Activated T-helper 2 cell treated with anti-CD3 and anti-CD28 coated beads, Interferon-gamma antibody, Interleukin-2, Interleukin-4, amounts not matched to agents 10 μg/mL and 5 μg/mL and 100 μg/mL, durations not matched to agents 14 hours and 24 hours and 36 hours (primary cell): Measurements from ENCODE around the gene MVB12A. TPM values are rescaled to one million over a fixed set of nuclear protein-coding genes. Genes with fewer than 3 reads are reported as not detected.
A peak's percentile ranks its signal among the peaks of the same experiment; 100 is the strongest.

Source experiments
- DNase-seq: peaks from one replicate; pipeline ENCODE4 v3.0.0; 2021; ENCODE audit warnings: low spot score
- H3K27ac Mint-ChIP-seq: one replicate; pipeline ENCODE4 v1.8.0; 2021; ENCODE audit warnings: mixed read lengths
- H3K27me3 Mint-ChIP-seq: one replicate; pipeline ENCODE4 v1.8.0; 2021; ENCODE audit warnings: low read depth, mixed read lengths
- H3K36me3 Mint-ChIP-seq: one replicate; pipeline ENCODE4 v1.8.0; 2021; ENCODE audit warnings: low read depth, mixed read lengths
- H3K4me1 Mint-ChIP-seq: one replicate; pipeline ENCODE4 v1.8.0; 2021; ENCODE audit warnings: low read depth, mixed read lengths
- H3K4me3 Mint-ChIP-seq: one replicate; pipeline ENCODE4 v1.8.0; 2021; ENCODE audit warnings: low read depth, mild to moderate bottlenecking, moderate library complexity, mixed read lengths
- H3K9me3 Mint-ChIP-seq: one replicate; pipeline ENCODE4 v1.8.0; 2021; ENCODE audit warnings: mixed read lengths
- intact Hi-C: fragments of 100-400 bp; cut with micrococcal nuclease; formaldehyde crosslinking; loops from one replicate; pipeline ENCODE4 v1.15.1; 2023
- total RNA-seq: library from RNA; stranded (reverse); gene quantifications from 2 replicates; pipeline ENCODE4 v1.2.3, GENCODE V29; 2022

The MVB12A gene
- total RNA-seq, 1 donor from 2014 or later = 41.1 TPM

- Mint-ChIP-seq H3K4me3 (no peak overlapping the region), H3K4me1 (no peaks in the 10 kb centered on the region), H3K27ac (no peak overlapping the region)
Measured at GRCh38 chr19:17436094-17436873, 16.4 kb downstream of the MVB12A start.

GRCh38 chr19:17436874-17437267, 17.0 kb downstream of the MVB12A start:
- Mint-ChIP-seq H3K4me1 (no peaks in the 10 kb centered on the region), H3K27me3 (no peaks in the 10 kb centered on the region), H3K36me3 (no peaks in the 10 kb centered on the region), H3K4me3 (no peak overlapping the region), H3K9me3 (no peaks in the 10 kb centered on the region), H3K27ac (no peak overlapping the region)
- intact Hi-C loops = no loop called here
- no peak for DNase-seq

More at GRCh38 chr19:17436094-17436873, 16.4 kb downstream of the MVB12A start:
- no peaks in the 10 kb centered on the region for H3K36me3 Mint-ChIP-seq
- no peaks in the 10 kb centered on the region for H3K27me3 Mint-ChIP-seq
- no peak for DNase-seq
- intact Hi-C loops = no loop called here
- no peaks in the 10 kb centered on the region for H3K9me3 Mint-ChIP-seq

DNA sequence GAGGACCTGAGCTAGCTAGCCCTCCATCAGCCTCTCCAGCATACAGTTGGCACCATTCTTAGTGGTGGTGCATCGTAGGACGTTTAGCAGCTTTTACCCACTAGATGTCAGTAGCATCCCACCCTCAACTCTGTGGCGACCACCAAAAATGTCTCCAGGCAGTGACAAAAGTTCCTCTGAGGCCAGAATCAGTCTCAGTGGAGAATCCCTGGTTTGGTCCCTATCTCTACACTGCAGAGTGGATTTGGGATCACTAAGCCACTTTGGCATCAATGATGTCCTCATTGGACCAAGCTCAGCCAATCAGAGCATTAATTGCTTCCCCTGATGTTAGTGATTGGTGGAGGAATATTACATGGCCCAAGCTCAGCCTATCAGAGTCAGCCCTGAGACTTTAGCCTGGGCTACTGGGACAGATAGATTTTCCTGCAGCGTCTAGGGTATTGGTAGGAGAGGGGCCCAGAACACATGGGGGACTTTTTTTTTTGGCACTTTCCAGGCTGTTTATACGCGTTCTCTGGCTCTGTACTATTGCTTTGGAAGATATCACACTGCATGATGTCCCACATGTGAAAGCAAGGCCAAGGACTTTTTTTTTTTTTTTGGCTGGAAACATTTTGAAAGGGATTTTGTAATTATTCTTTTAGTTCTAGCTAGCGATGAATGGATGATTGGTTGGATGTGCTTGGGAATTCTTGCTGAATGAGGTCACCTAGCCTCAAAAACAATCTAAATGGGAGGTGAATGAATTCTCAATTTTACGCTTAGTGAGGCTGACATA, 21.6 kb downstream of the MVB12A start:
- no peaks in the 10 kb centered on the region for H3K27me3 Mint-ChIP-seq
- no peaks in the 10 kb centered on the region for H3K9me3 Mint-ChIP-seq
- no peak overlapping the region for H3K27ac Mint-ChIP-seq
- H3K4me3 Mint-ChIP-seq = no peak overlapping the region
- intact Hi-C loops = no loop called here
- H3K36me3 Mint-ChIP-seq = no peaks in the 10 kb centered on the region
- DNase-seq = no peak
- no peaks in the 10 kb centered on the region for H3K4me1 Mint-ChIP-seq

DNA sequence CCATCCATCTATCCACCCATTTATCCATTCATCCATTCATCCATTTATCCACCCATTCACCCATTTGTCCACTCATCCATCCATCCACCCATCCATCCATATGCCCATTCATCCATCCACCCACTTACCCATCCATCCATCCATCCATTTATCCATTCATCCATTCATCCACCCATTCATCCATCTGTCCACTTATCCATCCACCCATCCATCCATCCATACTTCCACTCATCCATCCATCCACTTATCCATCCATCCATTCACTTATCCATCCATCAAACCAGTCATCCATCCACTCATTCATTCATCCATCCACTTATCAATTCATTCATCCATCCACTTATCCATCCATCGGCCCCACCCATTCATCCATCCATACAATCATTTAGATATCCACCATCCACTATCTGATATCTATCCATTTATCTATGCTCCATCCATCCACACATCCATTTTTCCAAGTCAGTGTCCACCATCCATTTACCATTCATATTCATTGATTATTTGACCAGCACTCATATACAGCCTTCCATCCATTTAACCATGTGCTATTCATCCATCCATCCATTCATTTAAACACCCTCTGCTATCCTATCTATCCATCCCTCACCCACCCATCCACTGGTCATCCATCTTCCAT, 25.8 kb downstream of the MVB12A start:
- Mint-ChIP-seq H3K27ac (no peak overlapping the region), H3K27me3 (peaks cover 14% of the 10 kb centered on the region), H3K4me1 (peaks cover 9% of the 10 kb centered on the region), H3K36me3 (no peaks in the 10 kb centered on the region), H3K4me3 (no peak overlapping the region), H3K9me3 (peaks cover 4% of the 10 kb centered on the region)
- no peak for DNase-seq
- intact Hi-C loops = no loop called here

DNA sequence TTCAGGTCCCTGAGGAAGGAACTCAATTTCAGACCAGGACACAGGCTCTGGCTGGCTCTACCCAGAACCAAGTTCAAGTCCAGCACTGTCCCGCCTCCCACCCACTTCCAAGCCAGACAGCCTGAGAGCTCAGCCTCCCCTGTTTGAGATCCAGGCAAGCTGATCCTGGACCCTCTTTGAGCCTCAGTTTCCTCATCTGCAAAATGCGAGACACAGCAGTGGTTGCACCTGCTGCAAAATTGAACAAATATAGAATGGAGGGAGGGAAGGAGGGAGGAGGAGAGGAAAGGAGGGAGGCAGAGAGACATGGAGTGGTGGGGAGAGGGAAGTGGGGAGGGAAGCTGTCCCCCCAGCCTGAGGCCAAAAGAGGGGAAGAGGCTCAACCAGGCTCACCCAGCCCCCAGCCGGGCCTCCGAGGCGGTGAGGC, 27.9 kb downstream of the MVB12A start:
- intact Hi-C loops = no loop called here
- Mint-ChIP-seq H3K4me3 (no peak overlapping the region), H3K36me3 (no peaks in the 10 kb centered on the region), H3K27me3 (peaks cover 14% of the 10 kb centered on the region), H3K9me3 (peaks cover 4% of the 10 kb centered on the region), H3K4me1 (peaks cover 12% of the 10 kb centered on the region), H3K27ac (no peak overlapping the region)
- DNase-seq = no peak

DNA sequence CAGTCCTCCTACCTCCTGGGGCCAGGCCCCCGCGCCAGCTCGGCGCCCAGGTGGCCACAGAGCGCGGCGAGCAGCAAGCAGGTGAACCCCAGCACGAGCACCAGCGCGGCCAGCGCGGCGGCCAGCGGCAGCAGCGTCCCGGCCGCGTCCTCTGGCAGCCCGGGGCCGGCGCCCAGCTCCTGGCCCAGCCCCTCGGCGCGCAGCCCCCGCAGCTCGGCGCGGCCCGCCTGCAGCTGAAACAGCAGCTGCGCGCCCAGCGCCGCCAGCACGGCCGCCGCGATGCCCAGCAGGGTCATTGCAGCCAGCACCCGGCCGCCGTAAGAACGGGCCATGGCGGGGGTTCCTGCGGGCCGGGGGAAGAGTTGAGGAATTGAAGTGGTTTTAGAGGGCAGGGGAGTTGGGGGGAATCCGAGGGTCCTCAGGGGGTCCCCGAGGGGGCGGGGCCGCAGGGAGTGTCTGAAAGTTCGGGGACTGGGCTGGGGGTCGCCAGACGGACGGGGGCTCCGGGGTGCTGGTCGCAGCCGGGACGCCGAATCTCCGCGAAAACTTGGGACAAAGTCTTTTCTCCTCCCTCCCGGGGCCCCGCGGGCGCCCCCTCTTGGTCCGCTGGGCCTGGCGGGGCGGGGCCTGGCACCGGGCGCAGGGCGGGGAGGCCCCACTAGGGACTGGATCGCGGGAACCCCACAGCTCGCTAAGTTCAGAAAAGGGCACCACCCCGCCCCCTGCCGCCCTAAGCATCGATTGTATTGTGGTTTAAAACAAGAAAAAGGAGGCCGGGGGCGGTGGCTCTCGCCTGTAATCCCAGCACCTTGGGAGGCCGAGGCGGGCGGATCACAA, 28.5 kb downstream of the MVB12A start, which contains the start of gene TMEM221:
Gene TMEM221 (minus strand): TSS at position 538 of the 837 bp plus-strand sequence. CDS start 206 bp downstream, at position 332.
- peak; percentile 30 for DNase-seq
- Mint-ChIP-seq H3K27me3 (peaks cover 15% of the 10 kb centered on the region), H3K9me3 (peaks cover 4% of the 10 kb centered on the region), H3K36me3 (no peaks in the 10 kb centered on the region), H3K27ac (no peak within 1 kb of the TSS), H3K4me1 (peaks cover 13% of the 10 kb centered on the region), H3K4me3 (no peak within 1 kb of the TSS)
- intact Hi-C loops = no loop called here

DNA sequence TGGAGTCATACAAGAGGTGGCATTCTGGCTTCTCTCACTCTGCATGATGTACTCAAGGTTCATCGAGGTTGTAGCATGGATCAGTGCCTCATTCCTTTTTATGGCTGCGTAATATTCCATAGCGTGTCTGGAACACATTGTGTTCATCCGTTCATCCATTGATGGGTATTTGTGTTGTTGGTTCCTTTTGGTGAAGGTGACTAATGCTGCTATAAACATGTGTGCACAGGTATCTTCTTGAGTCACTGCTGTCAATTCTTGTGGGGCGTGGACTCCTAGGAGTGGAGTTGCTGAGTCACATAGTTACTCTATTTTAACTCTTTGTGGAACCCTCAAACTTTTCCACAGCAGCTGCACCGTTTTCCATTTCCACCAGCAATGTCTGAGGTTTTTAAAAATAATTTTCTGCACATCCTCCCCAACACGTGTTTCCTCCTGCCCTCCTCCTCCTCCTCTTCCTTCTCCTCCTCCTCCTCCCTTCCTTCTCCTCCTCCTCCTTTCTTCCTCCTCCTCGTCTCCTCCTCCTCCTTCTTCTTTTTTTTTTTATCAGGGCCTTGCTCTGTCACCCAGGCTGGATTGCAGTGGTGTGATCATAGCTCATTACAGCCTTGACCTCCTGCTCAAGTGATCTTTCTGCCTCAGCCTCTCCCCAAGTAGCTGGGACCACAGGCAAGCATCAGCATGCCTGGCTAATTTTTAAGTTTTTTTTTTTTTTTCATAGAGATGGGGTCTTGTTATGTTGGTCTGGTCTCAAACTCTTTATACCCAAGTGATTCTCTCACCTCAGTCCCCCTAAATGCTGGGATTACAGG, 30.6 kb downstream of the MVB12A start:
- no peak for DNase-seq
- Mint-ChIP-seq H3K4me1 (peaks cover 16% of the 10 kb centered on the region), H3K27ac (peak overlapping the region; percentile 48), H3K36me3 (no peaks in the 10 kb centered on the region), H3K27me3 (peaks cover 27% of the 10 kb centered on the region), H3K4me3 (peak overlapping the region; percentile 43), H3K9me3 (peaks cover 4% of the 10 kb centered on the region)
- intact Hi-C loops = no loop called here

GRCh38 chr19:17451820-17452219, 32.0 kb downstream of the MVB12A start:
- H3K27ac Mint-ChIP-seq = no peak overlapping the region
- intact Hi-C loops = no loop called here
- H3K36me3 Mint-ChIP-seq = no peaks in the 10 kb centered on the region
- DNase-seq = no peak
- H3K4me1 Mint-ChIP-seq = peaks cover 16% of the 10 kb centered on the region
- H3K4me3 Mint-ChIP-seq = no peak overlapping the region
- peaks cover 4% of the 10 kb centered on the region for H3K9me3 Mint-ChIP-seq
- H3K27me3 Mint-ChIP-seq = peaks cover 37% of the 10 kb centered on the region

- H3K27me3 Mint-ChIP-seq = peaks cover 40% of the 10 kb centered on the region
- H3K4me1 Mint-ChIP-seq = peaks cover 16% of the 10 kb centered on the region
- intact Hi-C loops = no loop called here
- no peak overlapping the region for H3K4me3 Mint-ChIP-seq
- H3K36me3 Mint-ChIP-seq = no peaks in the 10 kb centered on the region
- H3K9me3 Mint-ChIP-seq = peaks cover 4% of the 10 kb centered on the region
- no peak overlapping the region for H3K27ac Mint-ChIP-seq
- no peak for DNase-seq
Measured at GRCh38 chr19:17454576-17455071, 34.8 kb downstream of the MVB12A start.

DNA sequence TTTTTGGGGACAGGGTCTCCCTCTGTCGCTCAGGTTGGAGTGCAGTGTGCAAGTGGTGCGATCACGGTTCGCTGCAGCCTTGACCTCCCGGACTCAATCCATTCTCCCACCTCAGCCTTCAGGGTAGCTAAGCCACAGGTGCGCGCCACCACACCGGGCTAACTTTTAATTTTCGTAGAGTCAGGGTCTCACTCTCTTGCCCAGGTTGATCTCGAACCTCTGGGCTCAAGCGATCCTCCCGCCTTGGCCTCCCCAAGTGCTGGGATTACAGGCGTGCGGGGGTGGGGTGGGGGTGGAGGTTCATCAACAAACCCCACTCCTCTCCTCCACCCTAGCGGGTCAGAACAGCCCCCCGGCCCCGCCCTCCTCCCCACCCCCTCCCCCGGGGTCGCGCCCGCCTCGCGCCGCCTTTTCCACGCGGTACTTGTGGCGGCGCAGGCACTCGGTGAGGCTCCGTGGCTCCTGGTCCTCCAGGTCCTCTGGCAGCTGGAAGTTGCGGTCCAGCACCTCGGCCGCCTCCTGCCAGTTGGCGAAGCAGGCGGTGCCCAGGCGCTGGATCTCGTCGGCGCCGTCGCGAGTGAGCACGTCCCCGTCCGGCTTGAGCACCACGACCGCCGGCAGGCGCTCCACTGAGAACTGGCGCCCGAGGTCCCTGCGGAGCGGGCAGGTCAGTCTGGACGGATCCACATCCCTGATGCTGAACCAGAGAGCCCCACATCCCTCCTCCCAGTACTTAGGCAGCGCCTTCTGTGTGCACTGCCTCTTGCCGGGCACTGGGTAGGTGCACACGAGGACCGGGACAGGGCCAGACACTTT, 35.7 kb downstream of the MVB12A start:
- no peaks in the 10 kb centered on the region for H3K9me3 Mint-ChIP-seq

DNA sequence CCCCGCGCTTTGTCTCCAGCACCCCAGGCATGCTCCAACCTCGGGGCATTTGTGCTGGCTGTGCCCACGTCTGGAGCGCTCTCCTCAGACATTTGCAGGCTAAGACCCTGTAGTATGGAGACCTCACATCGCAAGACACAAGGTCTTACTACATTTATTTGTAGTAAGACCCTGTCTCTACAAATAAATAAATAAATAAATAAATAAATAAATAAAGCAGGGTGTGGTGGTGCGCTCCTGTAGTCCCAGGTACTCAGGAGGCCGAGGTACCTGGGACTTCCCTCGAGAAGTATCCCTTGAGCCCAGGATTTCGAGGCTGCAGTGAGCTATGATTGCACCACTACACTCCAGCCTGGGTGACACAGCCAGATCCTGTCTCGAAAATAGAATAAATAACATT, 36.3 kb downstream of the MVB12A start:
- H3K36me3 Mint-ChIP-seq = no peaks in the 10 kb centered on the region
- peaks cover 4% of the 10 kb centered on the region for H3K4me1 Mint-ChIP-seq
- H3K9me3 Mint-ChIP-seq = no peaks in the 10 kb centered on the region
- no peak for DNase-seq
- intact Hi-C loops = no loop called here
- no peak overlapping the region for H3K4me3 Mint-ChIP-seq
- peaks cover 33% of the 10 kb centered on the region for H3K27me3 Mint-ChIP-seq
- no peak overlapping the region for H3K27ac Mint-ChIP-seq

More for the DNA sequence above, 35.7 kb downstream of the MVB12A start:
- Mint-ChIP-seq H3K27me3 (peaks cover 33% of the 10 kb centered on the region), H3K27ac (no peak overlapping the region), H3K36me3 (no peaks in the 10 kb centered on the region), H3K4me1 (peaks cover 8% of the 10 kb centered on the region), H3K4me3 (no peak overlapping the region)
- intact Hi-C loops = no loop called here
- no peak for DNase-seq
